SH-SY5Y (cell line): ENCODE data around the gene NUDT16.

ENCODE experiments used
- GATA2 ChIP-seq: IDR thresholded peaks from 2 replicates; pipeline ENCODE4 v1.6.1; 2011; ENCODE audit warnings: mild to moderate bottlenecking, low read depth, low read length
- GATA3 ChIP-seq: IDR thresholded peaks from 2 replicates; pipeline ENCODE4 v1.6.1; 2011; ENCODE audit warnings: low read depth, mild to moderate bottlenecking, low read length, moderate library complexity

DNA sequence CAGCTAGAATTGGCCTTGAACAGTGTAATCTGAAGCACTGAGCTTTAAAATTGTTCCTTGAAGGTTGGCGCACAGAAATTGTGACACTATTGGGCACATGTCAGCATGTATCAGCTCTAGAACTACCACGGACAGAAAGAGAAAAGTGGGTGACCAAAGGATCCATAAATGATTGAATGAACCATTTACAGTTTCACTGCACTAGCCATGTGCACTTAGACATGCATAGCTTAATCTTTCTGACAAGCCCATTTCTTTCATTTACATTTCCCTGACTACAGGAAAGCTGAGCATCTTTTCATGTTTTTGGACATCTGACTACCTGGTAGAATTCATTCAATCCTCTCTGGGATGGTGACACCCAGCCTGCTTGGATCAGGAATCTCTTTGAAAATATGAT, 36.2 kb downstream of the NUDT16 start:
- TF ChIP-seq GATA3 (no peak), GATA2 (no peak)
